ENCODE data around the gene NID1. TPM values are rescaled to one million over a fixed set of nuclear protein-coding genes. Genes with fewer than 3 reads are reported as not detected.

Gene NID1
- total and polyA plus RNA-seq, 2 experiments from 2014 or later: 32.1 to 54.3 TPM

- Histone ChIP-seq H3K27ac (peak overlapping the region; percentile 89), H3K4me1 (ENCODE audit: low read depth) (peaks cover 27% of the 10 kb centered on the region), H3K36me3 (no peaks in the 10 kb centered on the region), H3K4me3 (no peak overlapping the region), H3K9me3 (ENCODE audit: low read depth) (no peaks in the 10 kb centered on the region), H3K27me3 (no peaks in the 10 kb centered on the region)
- peak in 1 of 2 donors; percentile 62 for DNase-seq (ENCODE audit: low read depth in 1 of 2, low spot score in 1 of 2)
- TF ChIP-seq, protein P1, sequence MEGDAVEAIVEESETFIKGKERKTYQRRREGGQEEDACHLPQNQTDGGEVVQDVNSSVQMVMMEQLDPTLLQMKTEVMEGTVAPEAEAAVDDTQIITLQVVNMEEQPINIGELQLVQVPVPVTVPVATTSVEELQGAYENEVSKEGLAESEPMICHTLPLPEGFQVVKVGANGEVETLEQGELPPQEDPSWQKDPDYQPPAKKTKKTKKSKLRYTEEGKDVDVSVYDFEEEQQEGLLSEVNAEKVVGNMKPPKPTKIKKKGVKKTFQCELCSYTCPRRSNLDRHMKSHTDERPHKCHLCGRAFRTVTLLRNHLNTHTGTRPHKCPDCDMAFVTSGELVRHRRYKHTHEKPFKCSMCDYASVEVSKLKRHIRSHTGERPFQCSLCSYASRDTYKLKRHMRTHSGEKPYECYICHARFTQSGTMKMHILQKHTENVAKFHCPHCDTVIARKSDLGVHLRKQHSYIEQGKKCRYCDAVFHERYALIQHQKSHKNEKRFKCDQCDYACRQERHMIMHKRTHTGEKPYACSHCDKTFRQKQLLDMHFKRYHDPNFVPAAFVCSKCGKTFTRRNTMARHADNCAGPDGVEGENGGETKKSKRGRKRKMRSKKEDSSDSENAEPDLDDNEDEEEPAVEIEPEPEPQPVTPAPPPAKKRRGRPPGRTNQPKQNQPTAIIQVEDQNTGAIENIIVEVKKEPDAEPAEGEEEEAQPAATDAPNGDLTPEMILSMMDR (IDR thresholded peaks at IDR 0.05; ENCODE audit: low read depth, low read length): no peak
These were observed 2.0 kb upstream of the NID1 start for GRCh38 chr1:236066828-236067386.

GRCh38 chr1:236066054-236066453 lies 1.2 kb upstream of the NID1 start:
- Histone ChIP-seq H3K36me3 (no peaks in the 10 kb centered on the region), H3K9me3 (ENCODE audit: low read depth) (no peaks in the 10 kb centered on the region), H3K4me3 (no peak overlapping the region), H3K4me1 (ENCODE audit: low read depth) (peaks cover 27% of the 10 kb centered on the region), H3K27ac (peak overlapping the region; percentile 89), H3K27me3 (no peaks in the 10 kb centered on the region)
- DNase-seq (ENCODE audit: low read depth in 1 of 2, low spot score in 1 of 2): peak in 1 of 2 donors; percentile 30
- TF ChIP-seq, protein P1 (IDR thresholded peaks at IDR 0.05; ENCODE audit: low read depth, low read length): no peak

GRCh38 chr1:236065509-236066005 lies 667 bp upstream of the NID1 start:
- H3K9me3 ChIP-seq (ENCODE audit: low read depth): no peaks in the 10 kb centered on the region
- H3K27me3 ChIP-seq: no peaks in the 10 kb centered on the region
- no peaks in the 10 kb centered on the region for H3K36me3 ChIP-seq
- H3K4me3 ChIP-seq: peak overlapping the region; percentile 68
- peak in 1 of 2 donors; percentile 11 for DNase-seq (ENCODE audit: low read depth in 1 of 2, low spot score in 1 of 2)
- TF ChIP-seq, protein P1 (IDR thresholded peaks at IDR 0.05; ENCODE audit: low read depth, low read length): no peak
- H3K4me1 ChIP-seq (ENCODE audit: low read depth): peaks cover 27% of the 10 kb centered on the region
- no peak overlapping the region for H3K27ac ChIP-seq

DNA sequence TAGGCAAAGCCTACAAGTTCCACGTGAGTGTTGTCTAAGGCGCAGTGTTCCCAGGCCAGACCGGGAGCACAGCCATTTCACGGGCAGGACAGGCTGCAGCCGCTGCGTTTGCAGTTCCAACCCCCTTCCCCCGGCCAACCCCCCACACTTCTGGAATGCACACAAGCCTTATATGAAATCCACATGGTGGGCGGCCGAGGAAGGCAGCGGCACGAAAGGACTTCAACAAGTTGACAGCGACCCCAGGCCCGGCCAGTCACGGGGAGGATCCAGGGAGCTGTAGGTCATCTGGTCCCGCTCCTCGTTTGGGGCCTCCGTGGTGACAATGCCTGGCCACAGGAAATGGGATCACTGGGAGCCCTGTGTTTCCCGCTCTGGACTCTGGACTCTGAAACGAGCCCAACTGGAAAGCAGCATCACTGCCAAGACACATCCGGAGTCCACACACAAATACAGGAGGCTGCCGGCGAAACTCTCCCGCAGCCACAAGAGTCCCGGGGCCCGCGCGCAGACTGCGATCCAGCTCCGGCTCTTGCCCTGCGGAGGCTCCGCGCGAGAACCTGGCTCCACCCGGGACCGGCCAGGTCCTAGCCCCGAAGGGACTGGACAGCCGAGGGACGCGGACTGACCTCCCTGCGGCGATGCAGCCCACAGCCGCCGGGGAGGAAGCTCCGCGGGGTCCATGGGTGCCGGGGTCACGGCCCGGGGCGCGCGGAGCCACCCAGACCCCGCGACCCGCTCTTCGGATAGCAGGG lies 794 bp downstream of the NID1 start:
- H3K4me1 ChIP-seq (ENCODE audit: low read depth): peaks cover 27% of the 10 kb centered on the region
- peak overlapping the region; percentile 68 for H3K4me3 ChIP-seq
- peak overlapping the region; percentile 6 for H3K27ac ChIP-seq
- peak; percentile 51 to 83 for DNase-seq (ENCODE audit: low read depth in 1 of 2, low spot score in 1 of 2)
- no peaks in the 10 kb centered on the region for H3K9me3 ChIP-seq (ENCODE audit: low read depth)
- TF ChIP-seq, protein P1 (IDR thresholded peaks at IDR 0.05; ENCODE audit: low read depth, low read length): no peak
- H3K27me3 ChIP-seq: no peaks in the 10 kb centered on the region
- no peaks in the 10 kb centered on the region for H3K36me3 ChIP-seq

DNA sequence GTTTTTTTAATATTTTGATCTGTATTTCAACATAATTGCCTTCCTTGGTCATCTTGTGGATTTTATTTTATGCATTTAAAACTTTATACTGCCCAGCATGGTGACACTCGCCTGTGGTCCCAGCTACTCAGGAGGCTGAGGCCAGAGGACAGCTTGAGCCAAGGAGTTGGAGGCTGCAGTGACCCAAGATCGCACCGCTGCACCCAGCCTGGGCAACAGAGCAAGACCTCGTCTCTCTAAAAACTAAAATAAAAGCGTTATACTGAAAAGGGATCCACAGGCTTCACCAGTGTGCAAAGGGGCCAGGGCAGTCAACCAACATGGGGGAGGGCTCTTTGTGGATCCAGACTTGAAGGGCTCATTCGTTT lies 1.4 kb downstream of the NID1 start:
- Histone ChIP-seq H3K9me3 (ENCODE audit: low read depth) (no peaks in the 10 kb centered on the region), H3K27ac (no peak overlapping the region), H3K4me1 (ENCODE audit: low read depth) (peaks cover 27% of the 10 kb centered on the region), H3K27me3 (no peaks in the 10 kb centered on the region), H3K4me3 (peak overlapping the region; percentile 68), H3K36me3 (no peaks in the 10 kb centered on the region)
- TF ChIP-seq, protein P1 (IDR thresholded peaks at IDR 0.05; ENCODE audit: low read depth, low read length): no peak
- no peak for DNase-seq (ENCODE audit: low read depth in 1 of 2, low spot score in 1 of 2)

Measured in cardiac muscle cell (in vitro differentiated cells and primary cell).